ENCODE results near the gene PDGFD. TPM values are rescaled to one million over a fixed set of nuclear protein-coding genes. Genes with fewer than 3 reads are reported as not detected.

PDGFD gene
- polyA plus RNA-seq, 4 donors = 20.3 to 29.8 (median 26.6) TPM

- no peak for DNase-seq (ENCODE audit: low read depth in 4 of 4, low spot score in 2 of 4)
Measured at GRCh38 chr11:103894034-103894433, 269.9 kb downstream of the PDGFD start.

- DNase-seq (ENCODE audit: low read depth in 4 of 4, low spot score in 2 of 4) = no peak
Measured at GRCh38 chr11:103893371-103893770, 270.6 kb downstream of the PDGFD start.

DNA sequence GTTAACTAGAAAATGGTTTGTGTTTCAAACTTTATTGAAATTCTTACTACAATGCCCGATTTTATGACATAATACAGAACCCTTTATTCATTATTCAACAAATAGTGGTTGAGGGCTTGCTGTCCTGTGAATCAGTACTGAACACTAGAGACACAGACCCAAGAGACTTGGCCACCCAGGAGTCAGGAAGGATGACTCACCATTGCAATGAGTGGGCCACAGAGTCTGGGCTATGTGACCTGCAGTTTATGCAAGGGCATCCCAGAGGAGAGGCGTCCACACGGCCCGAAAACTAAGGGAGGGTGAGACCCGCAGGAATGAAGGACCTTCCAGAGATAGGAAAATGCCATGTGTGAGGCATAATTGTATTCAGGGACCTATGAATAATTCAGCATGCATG lies 271.3 kb downstream of the PDGFD start:
- DNase-seq (ENCODE audit: low read depth in 4 of 4, low spot score in 2 of 4) = no peak

DNA sequence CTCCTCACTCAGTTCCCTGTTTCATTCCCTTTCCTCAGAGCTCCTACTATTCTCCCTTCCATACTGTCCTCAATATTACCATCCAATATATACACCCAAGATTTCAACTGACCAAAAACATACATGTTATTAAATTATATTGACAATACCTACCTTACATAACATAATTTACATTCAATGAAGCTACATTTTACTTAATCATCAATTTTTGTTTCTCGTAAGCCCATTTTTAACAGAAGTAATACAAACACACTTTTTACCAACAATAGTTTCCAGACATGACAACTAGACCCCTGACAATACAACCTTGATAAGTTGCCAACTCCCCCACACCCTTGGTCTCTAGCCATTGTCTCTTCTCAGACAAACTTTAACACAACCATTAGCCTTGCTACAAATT lies 273.3 kb downstream of the PDGFD start:
- DNase-seq (ENCODE audit: low read depth in 4 of 4, low spot score in 2 of 4) = no peak

DNA sequence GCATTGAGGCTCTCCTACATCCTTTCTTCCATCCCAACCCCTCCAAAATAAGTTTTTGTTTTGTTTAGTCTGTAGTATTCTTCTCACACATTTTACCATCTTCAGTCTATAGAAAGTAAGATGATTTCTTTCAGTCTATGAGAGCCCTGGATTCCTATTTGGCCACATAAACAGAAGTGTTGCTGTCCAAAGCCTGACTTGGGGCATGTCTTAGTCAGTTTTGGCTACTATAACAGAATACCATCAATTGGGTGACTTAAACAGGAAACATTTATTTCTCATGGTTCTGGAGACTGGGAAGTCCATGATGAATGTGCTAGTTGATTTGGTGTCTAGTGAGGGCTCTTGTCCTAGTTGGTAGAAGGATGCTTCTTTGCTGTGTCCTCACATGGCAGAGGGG lies 274.3 kb downstream of the PDGFD start:
- no peak for DNase-seq (ENCODE audit: low read depth in 4 of 4, low spot score in 2 of 4)

DNA sequence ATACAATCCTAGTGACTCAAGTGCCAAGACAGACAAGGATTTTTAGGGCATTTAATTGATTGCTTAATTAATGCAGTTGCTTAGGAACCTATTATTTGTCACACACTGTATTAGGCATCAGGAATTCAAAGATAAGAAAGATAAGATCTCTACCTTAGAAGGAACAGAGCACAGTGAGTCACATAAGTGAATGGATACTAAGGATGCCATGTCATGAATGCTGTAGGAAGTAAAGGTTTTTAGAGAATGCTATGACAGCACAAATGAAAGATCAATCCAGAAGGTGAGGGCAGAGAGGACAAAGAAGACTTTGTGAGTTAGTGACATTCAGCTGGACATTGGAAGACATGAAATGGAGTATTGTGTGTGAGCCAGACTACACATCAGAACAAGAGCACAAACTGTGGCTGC lies 275.4 kb downstream of the PDGFD start:
- no peak for DNase-seq (ENCODE audit: low read depth in 4 of 4, low spot score in 2 of 4)

DNA sequence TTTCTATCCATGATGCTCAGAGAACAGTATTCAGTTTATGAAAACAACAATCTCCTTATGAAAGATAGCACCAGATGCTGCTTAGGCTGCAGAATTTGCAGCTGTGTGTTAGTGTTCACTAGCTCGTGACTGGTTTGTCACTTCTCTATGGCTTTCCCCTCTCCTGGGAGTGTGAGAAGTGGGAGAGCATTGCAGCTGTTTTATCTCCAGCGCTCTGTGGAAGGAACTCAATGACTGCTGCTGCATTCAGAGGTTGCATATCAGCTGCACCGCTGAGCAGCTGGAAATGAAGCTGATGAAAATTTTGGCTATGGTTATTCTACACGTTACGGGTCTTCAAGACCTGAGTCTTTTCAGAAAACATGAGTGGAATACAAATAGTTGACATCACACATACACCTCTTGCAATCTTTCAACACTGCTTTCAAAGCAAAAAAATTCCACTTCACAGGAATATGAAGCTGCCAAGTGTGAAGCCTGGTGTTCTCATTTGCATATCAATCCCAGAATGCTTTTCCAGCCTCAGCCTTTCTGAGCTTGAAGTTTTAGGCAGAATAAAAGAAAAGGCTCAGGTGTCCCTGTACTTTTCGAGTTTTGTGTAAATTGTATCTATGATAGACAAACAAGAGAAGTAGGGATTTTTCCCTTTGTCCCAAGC lies 276.8 kb downstream of the PDGFD start:
- DNase-seq (ENCODE audit: low read depth in 4 of 4, low spot score in 2 of 4) = no peak

- no peak for DNase-seq (ENCODE audit: low read depth in 4 of 4, low spot score in 2 of 4)
Measured at GRCh38 chr11:103883856-103884255, 280.1 kb downstream of the PDGFD start.

DNA sequence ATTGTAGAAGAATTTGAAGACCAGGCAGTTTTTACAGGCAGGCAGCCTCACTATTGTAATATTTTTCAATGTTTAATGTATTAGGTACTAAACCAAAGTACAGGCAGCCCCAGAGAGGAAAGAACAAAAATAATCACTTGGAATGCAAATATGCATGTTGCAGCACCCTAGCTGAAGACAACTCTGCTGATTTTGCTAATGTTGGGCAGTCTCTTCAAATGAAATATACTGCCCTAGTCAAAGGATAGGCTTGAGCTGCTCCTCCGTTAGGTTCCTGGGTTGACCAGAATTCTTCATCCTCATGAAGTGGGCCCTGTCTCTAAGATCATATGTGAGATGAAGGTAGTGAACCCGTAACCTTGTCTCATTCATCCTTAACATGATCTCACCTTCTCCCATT lies 280.7 kb downstream of the PDGFD start:
- no peak for DNase-seq (ENCODE audit: low read depth in 4 of 4, low spot score in 2 of 4)

- DNase-seq (ENCODE audit: low read depth in 4 of 4, low spot score in 2 of 4) = no peak
Measured at GRCh38 chr11:103881584-103881983, 282.4 kb downstream of the PDGFD start.

- DNase-seq (ENCODE audit: low read depth in 4 of 4, low spot score in 2 of 4) = no peak
Measured at GRCh38 chr11:103880968-103881367, 283.0 kb downstream of the PDGFD start.

- DNase-seq (ENCODE audit: low read depth in 4 of 4, low spot score in 2 of 4) = no peak
Measured at GRCh38 chr11:103878646-103879045, 285.3 kb downstream of the PDGFD start.

DNA sequence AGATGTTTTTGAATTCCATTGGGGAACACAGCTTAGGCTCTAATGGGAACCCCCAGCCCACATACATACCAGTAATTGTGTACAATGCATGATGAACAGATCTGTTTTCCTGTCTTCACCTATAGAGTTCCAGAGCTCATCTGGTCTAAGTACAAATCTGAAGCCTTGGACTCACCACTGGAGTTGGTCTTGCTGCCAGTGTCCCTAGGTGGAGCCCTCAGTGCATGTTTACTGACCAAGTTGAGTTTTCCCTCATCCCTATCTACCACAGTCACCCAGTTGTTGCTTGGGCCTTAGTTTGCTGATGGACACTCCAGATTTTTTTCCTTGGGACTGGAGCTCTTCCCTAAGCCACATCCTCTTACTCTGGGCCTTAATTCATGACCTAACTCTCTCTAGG lies 286.7 kb downstream of the PDGFD start:
- DNase-seq (ENCODE audit: low read depth in 4 of 4, low spot score in 2 of 4) = no peak

- DNase-seq (ENCODE audit: low read depth in 4 of 4, low spot score in 2 of 4) = no peak
Measured at GRCh38 chr11:103875855-103876510, 288.0 kb downstream of the PDGFD start.

- no peak for DNase-seq (ENCODE audit: low read depth in 4 of 4, low spot score in 2 of 4)
Measured at GRCh38 chr11:103872748-103873147, 291.2 kb downstream of the PDGFD start.

DNA sequence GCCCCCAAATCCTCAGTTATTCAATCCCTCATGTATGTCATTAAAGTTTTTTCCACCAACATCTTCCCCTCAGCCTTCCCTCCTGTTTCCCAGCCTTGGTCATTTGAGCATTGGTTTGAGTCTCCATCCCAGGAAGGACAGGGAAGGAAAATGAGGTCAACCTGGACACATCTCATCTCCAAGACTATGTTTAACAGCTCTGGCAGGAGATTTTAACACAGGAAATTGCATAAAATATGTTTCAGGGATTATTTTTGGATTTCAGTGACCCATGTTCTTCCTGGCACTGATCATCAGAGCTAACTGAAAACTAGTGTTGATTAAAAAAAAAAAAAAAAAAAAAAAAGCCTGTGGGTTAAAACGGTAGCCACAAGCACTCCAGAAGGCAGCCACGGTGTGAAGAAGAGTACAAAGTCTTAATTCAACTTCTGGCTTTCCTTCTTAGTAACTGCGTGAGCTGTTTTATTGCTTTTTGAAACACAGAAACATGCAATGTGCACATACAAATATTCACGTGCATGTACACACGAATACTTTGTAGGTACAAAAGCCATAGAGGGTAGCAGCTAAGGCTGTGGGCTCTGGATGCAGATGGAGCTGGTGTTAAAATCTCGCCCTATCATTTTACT lies 291.9 kb downstream of the PDGFD start:
- no peak for DNase-seq (ENCODE audit: low read depth in 4 of 4, low spot score in 2 of 4)

GRCh38 chr11:103870821-103871309 lies 293.1 kb downstream of the PDGFD start:
- DNase-seq (ENCODE audit: low read depth in 4 of 4, low spot score in 2 of 4) = no peak

- DNase-seq (ENCODE audit: low read depth in 4 of 4, low spot score in 2 of 4) = no peak
Measured at GRCh38 chr11:103867481-103867880, 296.5 kb downstream of the PDGFD start.

DNA sequence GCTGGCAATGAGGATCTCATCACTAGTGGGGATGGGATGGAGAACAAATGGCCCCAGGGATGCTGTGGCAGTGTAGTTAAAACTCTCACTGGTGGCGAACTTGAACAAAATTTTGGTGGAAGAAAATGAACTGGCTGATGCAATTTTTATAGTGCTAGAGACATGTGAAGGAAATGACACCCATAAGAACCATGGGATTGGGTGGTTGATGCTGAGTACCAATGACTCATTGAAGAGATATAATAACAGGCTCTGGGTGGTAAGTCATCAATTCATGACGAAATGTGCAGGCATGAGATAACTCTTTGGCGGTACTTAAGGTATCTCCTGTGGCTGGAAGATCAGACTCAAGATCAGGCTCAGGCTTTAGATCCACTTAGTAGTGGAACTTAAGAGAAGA lies 300.4 kb downstream of the PDGFD start:
- DNase-seq (ENCODE audit: low read depth in 4 of 4, low spot score in 2 of 4) = no peak

DNA sequence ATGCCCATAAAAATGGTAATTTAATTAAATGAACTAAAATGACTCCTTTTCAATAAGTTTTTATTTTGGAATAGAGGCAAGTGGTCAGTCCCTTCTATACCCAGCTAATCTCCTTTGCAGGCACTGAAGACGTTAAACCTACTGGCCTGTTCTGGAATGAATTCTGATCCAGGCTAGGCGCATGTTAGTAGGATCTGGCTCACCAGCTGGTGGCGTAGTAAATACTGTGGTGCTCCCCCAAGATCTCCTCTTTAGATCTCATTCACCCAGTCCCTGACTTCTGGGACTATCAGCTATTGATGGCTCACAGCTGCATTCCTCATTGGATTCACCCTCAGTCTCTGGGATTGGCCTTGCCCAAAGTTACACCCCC lies 301.2 kb downstream of the PDGFD start:
- DNase-seq (ENCODE audit: low read depth in 4 of 4, low spot score in 2 of 4) = no peak

- DNase-seq (ENCODE audit: low read depth in 4 of 4, low spot score in 2 of 4) = no peak
Measured at GRCh38 chr11:103862094-103862801, 301.7 kb downstream of the PDGFD start.

Data from left renal cortex interstitium (tissue), 4 donors.